HepG2 (cell line): ENCODE data around the gene MEI1. TPM values are rescaled to one million over a fixed set of nuclear protein-coding genes. Genes with fewer than 3 reads are reported as not detected.

Experiments
- ATAC-seq: fragments of 200-7000 bp; cut with Tn5 transposase; 3 replicates; pipeline ENCODE4 v1.9.1; 2020; ENCODE audit warnings: mild to moderate bottlenecking, moderate library complexity
- BruUV-seq: library from RNA; stranded (reverse); fragments of 400-500 nt; replicated peaks from 2 replicates; lab custom pipeline; 2021; lab: Mats Ljungman, UMichigan
- CTCF ChIA-PET: fragments of 300-600 bp; formaldehyde crosslinking; extraction: SDS; loops from one replicate; lab custom pipeline; 2021; ENCODE audit warnings: low total read pairs, inconsistent platforms, low intra/inter-chr PET ratio; lab: Yijun Ruan, JAX
- POLR2A ChIA-PET: fragments of 350-600 bp; sonication (Branson Sonifier 250); formaldehyde crosslinking; loops from one replicate; lab custom pipeline; 2020; ENCODE audit warnings: antibody characterized with exemption, inconsistent platforms; lab: Yijun Ruan, JAX
- DNase-seq: peaks from one replicate; pipeline ENCODE4 v3.0.0-alpha.2; 2015; ENCODE audit warnings: low spot score
- FAIRE-seq: peaks from 3 replicates; lab custom pipeline; 2011; peaks lifted over from hg19 to GRCh38; lab: Jason Lieb, UNC
- H2AFZ ChIP-seq: one replicate; pipeline ENCODE4 v1.6.1; 2011; ENCODE audit warnings: low read length, inconsistent platforms
- H3K27ac ChIP-seq: fragments of 300-600 bp; 3 replicates; pipeline ENCODE4 v1.8.0; 2011; ENCODE audit warnings: mixed run types, mild to moderate bottlenecking, mixed read lengths, low read length, inconsistent platforms; ENCODE audit not compliant: insufficient read depth; ENCODE audit errors: extremely low read length
- H3K27me3 ChIP-seq, 2 experiments: fragments of 200-600 bp in 1 of 2; 2 replicates in 1 of 2; 3 replicates in 1 of 2; pipeline versions ENCODE4 v1.6.0 to v1.8.0; 2011; ENCODE audit warnings: low read length in 2 of 2, mild to moderate bottlenecking in 2 of 2, moderate library complexity in 2 of 2, inconsistent platforms in 1 of 2; ENCODE audit not compliant: insufficient read depth in 2 of 2, control insufficient read depth in 1 of 2
- H3K36me3 ChIP-seq, 2 experiments: fragments of 200-600 bp in 1 of 2; replicated peaks in 1 of 2; 2 replicates in 1 of 2; 3 replicates in 1 of 2; pipeline versions ENCODE4 v1.5.1 to v1.8.0; 2011; ENCODE audit warnings: low read length in 2 of 2, inconsistent platforms in 1 of 2; ENCODE audit not compliant: insufficient read depth in 2 of 2, control insufficient read depth in 1 of 2
- H3K4me1 ChIP-seq: 2 replicates; pipeline ENCODE4 v1.5.1; 2012; ENCODE audit warnings: low read length, inconsistent platforms; ENCODE audit not compliant: insufficient read depth
- H3K4me2 ChIP-seq: 2 replicates; pipeline ENCODE4 v1.6.0; 2011; ENCODE audit warnings: low read depth, low read length, inconsistent platforms
- H3K4me3 ChIP-seq, 3 experiments: fragments of 200-600 bp in 1 of 3; sonication (generic), shearing (Covaris generic) in 1 of 3; replicated peaks in 1 of 3; 2 replicates each; pipeline ENCODE4 v1.5.1; 2011 to 2016; ENCODE audit warnings: low read length in 3 of 3, inconsistent platforms in 2 of 3, low read depth in 2 of 3, mild to moderate bottlenecking in 2 of 3, control low read depth in 1 of 3, mixed read lengths in 1 of 3; ENCODE audit not compliant: insufficient read depth in 1 of 3
- H3K79me2 ChIP-seq: one replicate; pipeline ENCODE4 v1.6.1; 2011; ENCODE audit warnings: low read length, inconsistent platforms; ENCODE audit not compliant: insufficient read depth
- H3K9ac ChIP-seq: 2 replicates; pipeline ENCODE4 v1.6.0; 2011; ENCODE audit warnings: mild to moderate bottlenecking, low read depth, low read length, inconsistent platforms; ENCODE audit not compliant: insufficient read depth
- H3K9me3 ChIP-seq: 2 replicates; pipeline ENCODE4 v1.5.1; 2012; ENCODE audit warnings: mild to moderate bottlenecking, low read length
- H4K20me1 ChIP-seq: 2 replicates; pipeline ENCODE4 v1.6.0; 2011; ENCODE audit warnings: inconsistent platforms, mild to moderate bottlenecking, low read length, moderate library complexity; ENCODE audit not compliant: insufficient read depth
- EED ChIP-seq: sonication (generic); formaldehyde crosslinking; IDR thresholded peaks from 2 replicates; pipeline ENCODE4 v1.5.0; 2020; ENCODE audit warnings: mild to moderate bottlenecking, missing genetic modification reagents
- ETS1 ChIP-seq: sonication (generic); formaldehyde crosslinking; IDR thresholded peaks from 2 replicates; pipeline ENCODE4 v1.4.0; 2020; ENCODE audit warnings: missing genetic modification reagents
- GRHL1 ChIP-seq: sonication (generic); formaldehyde crosslinking; conservative IDR thresholded peaks from 2 replicates; pipeline ENCODE4 v1.8.0; 2022; ENCODE audit warnings: missing genetic modification reagents
- HHEX ChIP-seq: IDR thresholded peaks from 2 replicates; pipeline ENCODE4 v1.6.1; 2016; ENCODE audit warnings: control low read depth
- NCOA5 ChIP-seq: sonication (generic); formaldehyde crosslinking; IDR thresholded peaks from 2 replicates; pipeline ENCODE4 v1.4.0; 2020; ENCODE audit warnings: missing genetic modification reagents
- TAF1 ChIP-seq: sonication (generic); formaldehyde crosslinking; IDR thresholded peaks from 2 replicates; pipeline ENCODE4 v1.4.0; 2020; ENCODE audit warnings: missing genetic modification reagents
- TCF7L2 ChIP-seq: IDR thresholded peaks from 2 replicates; pipeline ENCODE4 v1.6.1; 2011; ENCODE audit warnings: mild to moderate bottlenecking, low read depth, low read length, moderate library complexity
- TFAP4 ChIP-seq: sonication (generic); IDR thresholded peaks from 2 replicates; pipeline ENCODE4 v1.6.1; 2016; ENCODE audit warnings: low read depth, borderline replicate concordance
- TFE3 ChIP-seq: IDR thresholded peaks from 2 replicates; pipeline ENCODE4 v1.6.1; 2016
- ZFAT ChIP-seq: sonication (generic); formaldehyde crosslinking; conservative IDR thresholded peaks from 2 replicates; pipeline ENCODE4 v1.8.1; 2023; ENCODE audit warnings: missing genetic modification reagents, inconsistent platforms
- ZNF770 ChIP-seq: sonication (generic); formaldehyde crosslinking; IDR thresholded peaks from 2 replicates; pipeline ENCODE4 v1.5.0; 2020; ENCODE audit warnings: mild to moderate bottlenecking, missing genetic modification reagents
- WGBS: methylation state at CpG from one replicate; pipeline ENCODE4 v1.1.6; 2017; ENCODE audit warnings: low lambda C conversion rate; 5-methylcytosine and 5-hydroxymethylcytosine counted together
- in situ Hi-C: cut with HindIII; loops from 2 replicates; pipeline ENCODE4 v1.10.0; 2017; ENCODE audit warnings: low pct_unique_long_range_greater_than_20kb; ENCODE audit not compliant: extremely low pct_ligation_motif_present
- intact Hi-C: fragments of 100-400 bp; cut with micrococcal nuclease; formaldehyde crosslinking; loops from one replicate; pipeline ENCODE4 v1.10.0; 2022; ENCODE audit not compliant: unreplicated experiment
- polyA plus RNA-seq, 8 experiments: library from polyadenylated mRNA; depleted of rRNA in 3 of 8; stranded (reverse) in 7 of 8; unstranded in 1 of 8; fragments of >200 nt; fragmentation: Illumina TruSeq in 4 of 8; extraction: Trizol in 4 of 8; gene quantifications; 2 replicates each; pipeline versions ENCODE4 v1.2.1 to v1.2.3, GENCODE V29; 2011 to 2016; ENCODE audit warnings: low read depth in 4 of 8, missing spikeins in 1 of 8, mixed read lengths in 1 of 8; ENCODE audit not compliant: insufficient read depth in 1 of 8
- total RNA-seq, 5 experiments: library from RNA; depleted of rRNA; stranded (reverse); fragments of >200 nt; fragmentation: Illumina TruSeq; extraction: Trizol; gene quantifications; 2 replicates each; pipeline ENCODE4 v1.2.3, GENCODE V29; 2016; ENCODE audit warnings: low read depth in 1 of 5

Gene MEI1
- total and polyA plus RNA-seq, 2 of the 13 experiments (the other 11 are each of a cell fraction or from before 2014, with no cell fraction given), result 0.75 to 1.9 TPM

GRCh38 chr22:41840216-41840615 lies 140.9 kb downstream of the MEI1 start:
- no peak overlapping the region for H2AFZ ChIP-seq
- H3K9ac ChIP-seq, result no peak overlapping the region
- POLR2A ChIA-PET, result interaction anchor here (1.4 kb wide), 1 partner anchor 40 kb away, joined by 7 read pairs; the partner anchor contains the start of gene CCDC134
- H3K4me1 ChIP-seq, result peaks cover 97% of the 10 kb centered on the region
- H3K27me3 ChIP-seq, result no peaks in the 10 kb centered on the region
- no peak overlapping the region for H3K4me3 ChIP-seq
- H3K36me3 ChIP-seq, result peaks cover 10 to 46% of the 10 kb centered on the region in 2 experiments
- DNase-seq (no peak), FAIRE-seq (no peak), ATAC-seq (no peak)
- CTCF ChIA-PET, result no interaction called here
- H4K20me1 ChIP-seq, result peaks cover 57% of the 10 kb centered on the region
- peaks cover 96% of the 10 kb centered on the region for H3K79me2 ChIP-seq
- in situ Hi-C loops, result no loop called here
- H3K4me2 ChIP-seq, result peak overlapping the region; percentile 30; the same call in 1 of the 2 replicates
- intact Hi-C loops, result no loop called here
- 98% methylated on average over 5 of the region's 5 CpGs for WGBS
- H3K9me3 ChIP-seq, result no peaks in the 10 kb centered on the region
- H3K27ac ChIP-seq, result peak overlapping the region; percentile 8
- no peak for TF ChIP-seq ZFAT (CRISPR knock-in tag)
- no peak for TF ChIP-seq ETS1
- no peak for TF ChIP-seq HHEX
- TF ChIP-seq NCOA5, result no peak
- TF ChIP-seq TFE3 (CRISPR knock-in tag), result no peak
- no peak for TF ChIP-seq GRHL1 (CRISPR knock-in tag)
- no peak for TF ChIP-seq EED
- TF ChIP-seq TCF7L2, result no peak
- no peak for TF ChIP-seq TAF1
- TF ChIP-seq TFAP4, result no peak
- no peak for TF ChIP-seq ZNF770
- no TSS peak for BruUV-seq
